Left ventricle myocardium inferior (tissue), 1 donor: ENCODE results near the gene CDYL. TPM values are rescaled to one million over a fixed set of nuclear protein-coding genes. Genes with fewer than 3 reads are reported as not detected.

ENCODE experiments used
- DNase-seq: peaks from one replicate; pipeline ENCODE4 v3.0.0-alpha.2; 2020
- H3K27ac ChIP-seq: fragments of 200-600 bp; replicated peaks from 2 replicates; pipeline ENCODE4 v1.8.0; 2021
- H3K27me3 ChIP-seq: fragments of 200-600 bp; 2 replicates; pipeline ENCODE4 v1.8.0; 2021; ENCODE audit warnings: low read depth
- H3K36me3 ChIP-seq: fragments of 200-600 bp; 2 replicates; pipeline ENCODE4 v1.8.0; 2021
- H3K4me1 ChIP-seq: fragments of 200-600 bp; 2 replicates; pipeline ENCODE4 v1.8.0; 2021
- H3K4me3 ChIP-seq: fragments of 200-600 bp; 2 replicates; pipeline ENCODE4 v1.8.0; 2021; ENCODE audit warnings: mild to moderate bottlenecking, moderate library complexity
- H3K9me3 ChIP-seq: fragments of 200-600 bp; replicated peaks from 2 replicates; pipeline ENCODE4 v1.8.0; 2021
- CTCF ChIP-seq: fragments of 200-600 bp; IDR thresholded peaks from 2 replicates; pipeline ENCODE4 v1.8.0; 2021; ENCODE audit warnings: antibody characterized with exemption, mild to moderate bottlenecking, borderline replicate concordance
- intact Hi-C: fragments of 100-400 bp; cut with micrococcal nuclease; formaldehyde crosslinking; loops from one replicate; pipeline ENCODE4 v1.11.0; 2022
- total RNA-seq: library from RNA; stranded (reverse); fragmentation: NEBNext Ultra II Directional; extraction: Animal tissue kit (Norgen Biotek cat#: 25700); gene quantifications from one replicate; pipeline ENCODE4 v1.2.1, GENCODE V29; 2021
- donor health status: DM: no; HTN: yes; CAD: no; lungs with severe emphysema.

CDYL gene
- total RNA-seq, 1 donor from 2014 or later = 27.7 TPM

GRCh38 chr6:4803343-4803744 is 27.1 kb downstream of the CDYL start:
- Histone ChIP-seq H3K27ac (no peak overlapping the region), H3K27me3 (no peaks in the 10 kb centered on the region), H3K4me1 (peaks cover 57% of the 10 kb centered on the region), H3K36me3 (no peaks in the 10 kb centered on the region), H3K4me3 (no peak overlapping the region), H3K9me3 (peaks cover 27% of the 10 kb centered on the region)
- no peak for TF ChIP-seq CTCF
- intact Hi-C loops = no loop called here
- DNase-seq = no peak

GRCh38 chr6:4804095-4804494 is 27.9 kb downstream of the CDYL start:
- intact Hi-C loops = no loop called here
- DNase-seq = no peak

GRCh38 chr6:4805553-4806336 is 29.5 kb downstream of the CDYL start:
- intact Hi-C loops = no loop called here
- Histone ChIP-seq H3K36me3 (no peaks in the 10 kb centered on the region), H3K4me3 (no peak overlapping the region), H3K4me1 (peaks cover 67% of the 10 kb centered on the region), H3K27me3 (no peaks in the 10 kb centered on the region), H3K27ac (no peak overlapping the region), H3K9me3 (peaks cover 7% of the 10 kb centered on the region)
- peak; percentile 31 for DNase-seq
- TF ChIP-seq CTCF = peak; percentile 68

More at GRCh38 chr6:4804095-4804494, 27.9 kb downstream of the CDYL start:
- Histone ChIP-seq H3K27ac (no peak overlapping the region), H3K9me3 (peaks cover 24% of the 10 kb centered on the region), H3K4me1 (peaks cover 57% of the 10 kb centered on the region), H3K4me3 (no peak overlapping the region), H3K27me3 (no peaks in the 10 kb centered on the region), H3K36me3 (no peaks in the 10 kb centered on the region)
- no peak for TF ChIP-seq CTCF

- H3K36me3 ChIP-seq = no peaks in the 10 kb centered on the region
- DNase-seq = no peak
- H3K4me3 ChIP-seq = no peak overlapping the region
- H3K9me3 ChIP-seq = peaks cover 2% of the 10 kb centered on the region
- no peaks in the 10 kb centered on the region for H3K27me3 ChIP-seq
- peaks cover 71% of the 10 kb centered on the region for H3K4me1 ChIP-seq
- TF ChIP-seq CTCF = no peak
- intact Hi-C loops = no loop called here
- no peak overlapping the region for H3K27ac ChIP-seq
Measured at GRCh38 chr6:4806337-4806725, 30.1 kb downstream of the CDYL start.

- intact Hi-C loops = no loop called here
- no peak overlapping the region for H3K4me3 ChIP-seq
- no peaks in the 10 kb centered on the region for H3K27me3 ChIP-seq
- no peak for TF ChIP-seq CTCF
- no peaks in the 10 kb centered on the region for H3K36me3 ChIP-seq
- H3K4me1 ChIP-seq = peaks cover 71% of the 10 kb centered on the region
- no peak for DNase-seq
- H3K27ac ChIP-seq = no peak overlapping the region
- H3K9me3 ChIP-seq = no peaks in the 10 kb centered on the region
Measured at GRCh38 chr6:4806791-4807190, 30.6 kb downstream of the CDYL start.
